UCSD-AML1 (cell line): ENCODE data around the gene PLPPR3.

Experiments
- DNase-seq: peaks from one replicate; lab custom pipeline; 2025; ENCODE audit not compliant: unreplicated experiment; lab: John Stamatoyannopoulos, UW

The PLPPR3 gene

GRCh38 chr19:797528-798414 is 24.0 kb downstream of the PLPPR3 start:
- DNase-seq, result peak; percentile 91

GRCh38 chr19:796692-797527 is 24.8 kb downstream of the PLPPR3 start, which contains the start of gene PTBP1:
PTBP1 (plus strand) TSS chr19:797452; CDS start chr19:797498, 46 bp downstream.
- DNase-seq, result peak; percentile 100

GRCh38 chr19:795691-796581 is 25.8 kb downstream of the PLPPR3 start:
- DNase-seq, result no peak

GRCh38 chr19:795073-795611 is 26.6 kb downstream of the PLPPR3 start:
- no peak for DNase-seq

GRCh38 chr19:793806-794205 is 27.9 kb downstream of the PLPPR3 start:
- DNase-seq, result no peak

- DNase-seq, result no peak
Observed at GRCh38 chr19:792306-792885, 29.4 kb downstream of the PLPPR3 start.

- DNase-seq, result peak; percentile 60
Observed at GRCh38 chr19:791567-792305, 30.0 kb downstream of the PLPPR3 start.

GRCh38 chr19:791007-791566 is 30.7 kb downstream of the PLPPR3 start:
- no peak for DNase-seq

- no peak for DNase-seq
Observed at GRCh38 chr19:789701-790060, 32.1 kb downstream of the PLPPR3 start.

- DNase-seq, result peak; percentile 78
Observed at GRCh38 chr19:788983-789700, 32.6 kb downstream of the PLPPR3 start.

- no peak for DNase-seq
Observed at GRCh38 chr19:788686-788982, 33.1 kb downstream of the PLPPR3 start.

- DNase-seq, result no peak
Observed at GRCh38 chr19:787536-787935, 34.2 kb downstream of the PLPPR3 start.

GRCh38 chr19:784541-784940 is 37.2 kb downstream of the PLPPR3 start:
- no peak for DNase-seq

- no peak for DNase-seq
Observed at GRCh38 chr19:782878-783668, 38.7 kb downstream of the PLPPR3 start.

GRCh38 chr19:782185-782877 is 39.4 kb downstream of the PLPPR3 start:
- DNase-seq, result no peak

GRCh38 chr19:781800-782184 is 40.0 kb downstream of the PLPPR3 start:
- no peak for DNase-seq

- no peak for DNase-seq
Observed at GRCh38 chr19:780935-781334, 40.8 kb downstream of the PLPPR3 start.
